ENCODE data around the gene OR4D9. TPM values are rescaled to one million over a fixed set of nuclear protein-coding genes. Genes with fewer than 3 reads are reported as not detected.
A peak's percentile ranks its signal among the peaks of the same experiment; 100 is the strongest.

The OR4D9 gene
- total and polyA plus RNA-seq, 2 experiments from 2014 or later: not detected

DNA sequence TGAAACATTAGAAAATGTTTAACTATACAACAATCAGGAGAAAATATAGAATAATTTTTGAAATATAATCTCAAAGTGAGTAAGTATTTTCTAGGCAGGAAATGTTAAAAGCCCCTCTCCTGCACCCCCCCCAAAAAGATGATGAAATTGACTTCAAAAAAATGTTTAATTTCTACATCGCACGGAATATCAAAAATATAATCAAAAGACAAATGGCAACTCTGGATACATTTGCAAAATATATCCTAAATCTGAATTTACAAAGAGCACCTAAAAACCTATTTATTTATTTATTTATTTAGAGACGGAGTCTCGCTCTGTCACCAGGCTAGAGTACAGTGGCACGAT lies 36.9 kb downstream of the OR4D9 start:
- peak overlapping the region; percentile 65 for H3K4me3 ChIP-seq
- H3F3A ChIP-seq (replicated peaks; ENCODE audit: low read depth): no peaks in the 10 kb centered on the region
- Mint-ChIP-seq H3K4me3 (peak overlapping the region; percentile 33; the same call in 1 of the 3 replicates), H3K27me3 (ENCODE audit: insufficient read depth, low read depth, poor library complexity) (peaks cover 23% of the 10 kb centered on the region), H3K36me3 (ENCODE audit: low read depth) (peaks cover 10% of the 10 kb centered on the region; the same call in 2 of the 3 replicates), H3K4me1 (peaks cover 18% of the 10 kb centered on the region), H3K27ac (no peak overlapping the region), H3K9me3 (peaks cover 12% of the 10 kb centered on the region; the same call in 2 of the 3 replicates)
- TF ChIP-seq EZH2phosphoT487 (IDR thresholded peaks at IDR 0.05; ENCODE audit: unreplicated experiment): no peak
- TF ChIP-seq CREB1 (CRISPR knock-in tag; IDR thresholded peaks at IDR 0.05; ENCODE audit: low read depth): no peak
- TF ChIP-seq, protein P1, sequence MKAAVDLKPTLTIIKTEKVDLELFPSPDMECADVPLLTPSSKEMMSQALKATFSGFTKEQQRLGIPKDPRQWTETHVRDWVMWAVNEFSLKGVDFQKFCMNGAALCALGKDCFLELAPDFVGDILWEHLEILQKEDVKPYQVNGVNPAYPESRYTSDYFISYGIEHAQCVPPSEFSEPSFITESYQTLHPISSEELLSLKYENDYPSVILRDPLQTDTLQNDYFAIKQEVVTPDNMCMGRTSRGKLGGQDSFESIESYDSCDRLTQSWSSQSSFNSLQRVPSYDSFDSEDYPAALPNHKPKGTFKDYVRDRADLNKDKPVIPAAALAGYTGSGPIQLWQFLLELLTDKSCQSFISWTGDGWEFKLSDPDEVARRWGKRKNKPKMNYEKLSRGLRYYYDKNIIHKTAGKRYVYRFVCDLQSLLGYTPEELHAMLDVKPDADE (IDR thresholded peaks at IDR 0.05): no peak
- no peak for TF ChIP-seq ZNF114 (CRISPR knock-in tag; IDR thresholded peaks at IDR 0.05)
- TF ChIP-seq, protein P2, sequence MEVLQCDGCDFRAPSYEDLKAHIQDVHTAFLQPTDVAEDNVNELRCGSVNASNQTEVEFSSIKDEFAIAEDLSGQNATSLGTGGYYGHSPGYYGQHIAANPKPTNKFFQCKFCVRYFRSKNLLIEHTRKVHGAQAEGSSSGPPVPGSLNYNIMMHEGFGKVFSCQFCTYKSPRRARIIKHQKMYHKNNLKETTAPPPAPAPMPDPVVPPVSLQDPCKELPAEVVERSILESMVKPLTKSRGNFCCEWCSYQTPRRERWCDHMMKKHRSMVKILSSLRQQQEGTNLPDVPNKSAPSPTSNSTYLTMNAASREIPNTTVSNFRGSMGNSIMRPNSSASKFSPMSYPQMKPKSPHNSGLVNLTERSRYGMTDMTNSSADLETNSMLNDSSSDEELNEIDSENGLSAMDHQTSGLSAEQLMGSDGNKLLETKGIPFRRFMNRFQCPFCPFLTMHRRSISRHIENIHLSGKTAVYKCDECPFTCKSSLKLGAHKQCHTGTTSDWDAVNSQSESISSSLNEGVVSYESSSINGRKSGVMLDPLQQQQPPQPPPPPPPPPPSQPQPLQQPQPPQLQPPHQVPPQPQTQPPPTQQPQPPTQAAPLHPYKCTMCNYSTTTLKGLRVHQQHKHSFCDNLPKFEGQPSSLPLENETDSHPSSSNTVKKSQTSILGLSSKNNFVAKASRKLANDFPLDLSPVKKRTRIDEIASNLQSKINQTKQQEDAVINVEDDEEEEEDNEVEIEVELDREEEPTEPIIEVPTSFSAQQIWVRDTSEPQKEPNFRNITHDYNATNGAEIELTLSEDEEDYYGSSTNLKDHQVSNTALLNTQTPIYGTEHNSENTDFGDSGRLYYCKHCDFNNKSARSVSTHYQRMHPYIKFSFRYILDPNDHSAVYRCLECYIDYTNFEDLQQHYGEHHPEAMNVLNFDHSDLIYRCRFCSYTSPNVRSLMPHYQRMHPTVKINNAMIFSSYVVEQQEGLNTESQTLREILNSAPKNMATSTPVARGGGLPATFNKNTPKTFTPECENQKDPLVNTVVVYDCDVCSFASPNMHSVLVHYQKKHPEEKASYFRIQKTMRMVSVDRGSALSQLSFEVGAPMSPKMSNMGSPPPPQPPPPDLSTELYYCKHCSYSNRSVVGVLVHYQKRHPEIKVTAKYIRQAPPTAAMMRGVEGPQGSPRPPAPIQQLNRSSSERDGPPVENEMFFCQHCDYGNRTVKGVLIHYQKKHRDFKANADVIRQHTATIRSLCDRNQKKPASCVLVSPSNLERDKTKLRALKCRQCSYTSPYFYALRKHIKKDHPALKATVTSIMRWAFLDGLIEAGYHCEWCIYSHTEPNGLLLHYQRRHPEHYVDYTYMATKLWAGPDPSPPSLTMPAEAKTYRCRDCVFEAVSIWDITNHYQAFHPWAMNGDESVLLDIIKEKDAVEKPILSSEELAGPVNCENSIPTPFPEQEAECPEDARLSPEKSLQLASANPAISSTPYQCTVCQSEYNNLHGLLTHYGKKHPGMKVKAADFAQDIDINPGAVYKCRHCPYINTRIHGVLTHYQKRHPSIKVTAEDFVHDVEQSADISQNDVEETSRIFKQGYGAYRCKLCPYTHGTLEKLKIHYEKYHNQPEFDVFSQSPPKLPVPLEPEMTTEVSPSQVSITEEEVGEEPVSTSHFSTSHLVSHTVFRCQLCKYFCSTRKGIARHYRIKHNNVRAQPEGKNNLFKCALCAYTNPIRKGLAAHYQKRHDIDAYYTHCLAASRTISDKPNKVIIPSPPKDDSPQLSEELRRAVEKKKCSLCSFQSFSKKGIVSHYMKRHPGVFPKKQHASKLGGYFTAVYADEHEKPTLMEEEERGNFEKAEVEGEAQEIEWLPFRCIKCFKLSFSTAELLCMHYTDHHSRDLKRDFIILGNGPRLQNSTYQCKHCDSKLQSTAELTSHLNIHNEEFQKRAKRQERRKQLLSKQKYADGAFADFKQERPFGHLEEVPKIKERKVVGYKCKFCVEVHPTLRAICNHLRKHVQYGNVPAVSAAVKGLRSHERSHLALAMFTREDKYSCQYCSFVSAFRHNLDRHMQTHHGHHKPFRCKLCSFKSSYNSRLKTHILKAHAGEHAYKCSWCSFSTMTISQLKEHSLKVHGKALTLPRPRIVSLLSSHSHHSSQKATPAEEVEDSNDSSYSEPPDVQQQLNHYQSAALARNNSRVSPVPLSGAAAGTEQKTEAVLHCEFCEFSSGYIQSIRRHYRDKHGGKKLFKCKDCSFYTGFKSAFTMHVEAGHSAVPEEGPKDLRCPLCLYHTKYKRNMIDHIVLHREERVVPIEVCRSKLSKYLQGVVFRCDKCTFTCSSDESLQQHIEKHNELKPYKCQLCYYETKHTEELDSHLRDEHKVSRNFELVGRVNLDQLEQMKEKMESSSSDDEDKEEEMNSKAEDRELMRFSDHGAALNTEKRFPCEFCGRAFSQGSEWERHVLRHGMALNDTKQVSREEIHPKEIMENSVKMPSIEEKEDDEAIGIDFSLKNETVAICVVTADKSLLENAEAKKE (CRISPR knock-in tag; IDR thresholded peaks at IDR 0.05): no peak
- TF ChIP-seq NANOG (IDR thresholded peaks at IDR 0.05; ENCODE audit: borderline replicate concordance): no peak
- TF ChIP-seq, protein P3, sequence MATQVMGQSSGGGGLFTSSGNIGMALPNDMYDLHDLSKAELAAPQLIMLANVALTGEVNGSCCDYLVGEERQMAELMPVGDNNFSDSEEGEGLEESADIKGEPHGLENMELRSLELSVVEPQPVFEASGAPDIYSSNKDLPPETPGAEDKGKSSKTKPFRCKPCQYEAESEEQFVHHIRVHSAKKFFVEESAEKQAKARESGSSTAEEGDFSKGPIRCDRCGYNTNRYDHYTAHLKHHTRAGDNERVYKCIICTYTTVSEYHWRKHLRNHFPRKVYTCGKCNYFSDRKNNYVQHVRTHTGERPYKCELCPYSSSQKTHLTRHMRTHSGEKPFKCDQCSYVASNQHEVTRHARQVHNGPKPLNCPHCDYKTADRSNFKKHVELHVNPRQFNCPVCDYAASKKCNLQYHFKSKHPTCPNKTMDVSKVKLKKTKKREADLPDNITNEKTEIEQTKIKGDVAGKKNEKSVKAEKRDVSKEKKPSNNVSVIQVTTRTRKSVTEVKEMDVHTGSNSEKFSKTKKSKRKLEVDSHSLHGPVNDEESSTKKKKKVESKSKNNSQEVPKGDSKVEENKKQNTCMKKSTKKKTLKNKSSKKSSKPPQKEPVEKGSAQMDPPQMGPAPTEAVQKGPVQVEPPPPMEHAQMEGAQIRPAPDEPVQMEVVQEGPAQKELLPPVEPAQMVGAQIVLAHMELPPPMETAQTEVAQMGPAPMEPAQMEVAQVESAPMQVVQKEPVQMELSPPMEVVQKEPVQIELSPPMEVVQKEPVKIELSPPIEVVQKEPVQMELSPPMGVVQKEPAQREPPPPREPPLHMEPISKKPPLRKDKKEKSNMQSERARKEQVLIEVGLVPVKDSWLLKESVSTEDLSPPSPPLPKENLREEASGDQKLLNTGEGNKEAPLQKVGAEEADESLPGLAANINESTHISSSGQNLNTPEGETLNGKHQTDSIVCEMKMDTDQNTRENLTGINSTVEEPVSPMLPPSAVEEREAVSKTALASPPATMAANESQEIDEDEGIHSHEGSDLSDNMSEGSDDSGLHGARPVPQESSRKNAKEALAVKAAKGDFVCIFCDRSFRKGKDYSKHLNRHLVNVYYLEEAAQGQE (IDR thresholded peaks at IDR 0.05; ENCODE audit: unreplicated experiment): no peak
- no peak for TF ChIP-seq JUNB (IDR thresholded peaks at IDR 0.05; ENCODE audit: unreplicated experiment)
- TF ChIP-seq ZNF331 (CRISPR knock-in tag; IDR thresholded peaks at IDR 0.05; ENCODE audit: low read depth): no peak
- TF ChIP-seq EZH2 (IDR thresholded peaks at IDR 0.05; ENCODE audit: low read depth, unreplicated experiment): no peak
- no peak for TF ChIP-seq STAT1 (IDR thresholded peaks at IDR 0.05; ENCODE audit: unreplicated experiment)
- TF ChIP-seq POLR2AphosphoS5 (IDR thresholded peaks at IDR 0.05; ENCODE audit: low read depth): no peak
- TF ChIP-seq, protein P4, sequence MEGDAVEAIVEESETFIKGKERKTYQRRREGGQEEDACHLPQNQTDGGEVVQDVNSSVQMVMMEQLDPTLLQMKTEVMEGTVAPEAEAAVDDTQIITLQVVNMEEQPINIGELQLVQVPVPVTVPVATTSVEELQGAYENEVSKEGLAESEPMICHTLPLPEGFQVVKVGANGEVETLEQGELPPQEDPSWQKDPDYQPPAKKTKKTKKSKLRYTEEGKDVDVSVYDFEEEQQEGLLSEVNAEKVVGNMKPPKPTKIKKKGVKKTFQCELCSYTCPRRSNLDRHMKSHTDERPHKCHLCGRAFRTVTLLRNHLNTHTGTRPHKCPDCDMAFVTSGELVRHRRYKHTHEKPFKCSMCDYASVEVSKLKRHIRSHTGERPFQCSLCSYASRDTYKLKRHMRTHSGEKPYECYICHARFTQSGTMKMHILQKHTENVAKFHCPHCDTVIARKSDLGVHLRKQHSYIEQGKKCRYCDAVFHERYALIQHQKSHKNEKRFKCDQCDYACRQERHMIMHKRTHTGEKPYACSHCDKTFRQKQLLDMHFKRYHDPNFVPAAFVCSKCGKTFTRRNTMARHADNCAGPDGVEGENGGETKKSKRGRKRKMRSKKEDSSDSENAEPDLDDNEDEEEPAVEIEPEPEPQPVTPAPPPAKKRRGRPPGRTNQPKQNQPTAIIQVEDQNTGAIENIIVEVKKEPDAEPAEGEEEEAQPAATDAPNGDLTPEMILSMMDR (conservative IDR thresholded peaks at IDR 0.05; ENCODE audit: low read depth in 2 of 2): no peak
- peak overlapping the region; percentile 95 for H3K27ac ChIP-seq (ENCODE audit: low read depth)
- H4K20me1 ChIP-seq (replicated peaks; ENCODE audit: insufficient read depth): no peaks in the 10 kb centered on the region
- H3K9me2 ChIP-seq (ENCODE audit: insufficient read depth): 0 out of 2 replicates have a peak, but pooled peaks cover 4% of the 10 kb centered on the region
- H2AFZ ChIP-seq: no peak overlapping the region
- H3K27me3 ChIP-seq (ENCODE audit: insufficient read depth): no peaks in the 10 kb centered on the region
- ATAC-seq (no peak), DNase-seq (ENCODE audit: low spot score) (no peak)
- no peaks in the 10 kb centered on the region for H3K36me3 ChIP-seq (ENCODE audit: insufficient read depth)
- H3K4me2 ChIP-seq: peak overlapping the region; percentile 80
- peaks cover 7% of the 10 kb centered on the region for H3K4me1 ChIP-seq (ENCODE audit: insufficient read depth)
- no peaks in the 10 kb centered on the region for H3K79me2 ChIP-seq (replicated peaks; ENCODE audit: insufficient read depth)

Measured in GM23338 (cell line).